Measurements from ENCODE around the gene PPFIBP2.

PPFIBP2 gene

DNA sequence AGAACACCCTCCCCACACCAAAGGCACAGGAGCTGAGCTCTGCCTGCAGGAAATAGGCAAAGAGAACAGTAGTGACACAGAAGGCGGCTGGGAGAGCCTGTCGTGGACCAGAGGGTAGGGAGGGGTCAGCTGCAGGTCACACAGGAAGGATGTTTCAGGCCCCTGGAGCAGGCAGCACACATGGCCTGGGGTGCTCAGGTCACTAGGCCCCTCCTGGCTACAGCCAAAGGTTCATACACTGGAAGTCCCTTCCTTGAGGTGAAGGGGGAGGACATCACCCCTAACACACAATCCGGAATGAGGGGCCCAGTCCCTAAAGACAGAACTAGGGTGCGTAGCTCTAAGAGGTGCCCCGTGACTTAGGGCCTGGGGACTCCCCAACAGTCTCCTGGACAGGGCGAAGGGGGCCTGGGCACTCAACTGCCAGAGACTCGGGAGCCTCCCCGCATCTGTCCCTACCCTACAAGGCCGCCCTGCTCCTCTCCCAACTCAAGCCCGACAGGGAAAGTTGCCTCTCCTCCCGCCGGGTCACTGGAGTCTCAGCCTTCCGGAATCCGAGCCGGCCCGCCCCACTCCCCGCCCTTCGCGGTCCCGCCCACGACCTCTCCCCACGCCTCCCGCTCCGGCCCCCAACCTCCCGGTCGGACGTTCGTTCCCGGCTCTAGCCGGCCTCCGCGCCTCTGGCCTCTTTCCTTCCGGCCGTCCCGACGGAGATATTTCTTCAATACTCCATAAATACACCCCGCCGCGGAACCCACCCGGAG, 159.3 kb downstream of the PPFIBP2 start, which contains the start of gene CYB5R2:
TSS of gene CYB5R2 (minus strand) at position 541 of the 764 bp plus-strand sequence. CDS start 675 bp downstream, outside the sequence.
- H3K9ac ChIP-seq, result peak within 1 kb of the TSS; percentile 84
- peak within 1 kb of the TSS; percentile 91 for H3K27ac ChIP-seq
- TF ChIP-seq, protein P1, sequence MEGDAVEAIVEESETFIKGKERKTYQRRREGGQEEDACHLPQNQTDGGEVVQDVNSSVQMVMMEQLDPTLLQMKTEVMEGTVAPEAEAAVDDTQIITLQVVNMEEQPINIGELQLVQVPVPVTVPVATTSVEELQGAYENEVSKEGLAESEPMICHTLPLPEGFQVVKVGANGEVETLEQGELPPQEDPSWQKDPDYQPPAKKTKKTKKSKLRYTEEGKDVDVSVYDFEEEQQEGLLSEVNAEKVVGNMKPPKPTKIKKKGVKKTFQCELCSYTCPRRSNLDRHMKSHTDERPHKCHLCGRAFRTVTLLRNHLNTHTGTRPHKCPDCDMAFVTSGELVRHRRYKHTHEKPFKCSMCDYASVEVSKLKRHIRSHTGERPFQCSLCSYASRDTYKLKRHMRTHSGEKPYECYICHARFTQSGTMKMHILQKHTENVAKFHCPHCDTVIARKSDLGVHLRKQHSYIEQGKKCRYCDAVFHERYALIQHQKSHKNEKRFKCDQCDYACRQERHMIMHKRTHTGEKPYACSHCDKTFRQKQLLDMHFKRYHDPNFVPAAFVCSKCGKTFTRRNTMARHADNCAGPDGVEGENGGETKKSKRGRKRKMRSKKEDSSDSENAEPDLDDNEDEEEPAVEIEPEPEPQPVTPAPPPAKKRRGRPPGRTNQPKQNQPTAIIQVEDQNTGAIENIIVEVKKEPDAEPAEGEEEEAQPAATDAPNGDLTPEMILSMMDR (IDR thresholded peaks at IDR 0.05), result no peak
- H3K4me2 ChIP-seq (ENCODE audit: low read length), result peak within 1 kb of the TSS; percentile 74
- peaks cover 28% of the 10 kb centered on the region for H3K4me1 ChIP-seq
- peak within 1 kb of the TSS; percentile 63 for H3K4me3 ChIP-seq (ENCODE audit: low read depth, low read length)
- no peaks in the 10 kb centered on the region for H3K27me3 ChIP-seq (ENCODE audit: control insufficient read depth, insufficient read depth, low read length)
- H3K79me2 ChIP-seq, result no peaks in the 10 kb centered on the region
- no peaks in the 10 kb centered on the region for H3K9me3 ChIP-seq (ENCODE audit: control insufficient read depth, low read length)
- no peaks in the 10 kb centered on the region for H3K36me3 ChIP-seq (ENCODE audit: control insufficient read depth, insufficient read depth, low read length)
- peak within 1 kb of the TSS; percentile 91 for H2AFZ ChIP-seq

DNA sequence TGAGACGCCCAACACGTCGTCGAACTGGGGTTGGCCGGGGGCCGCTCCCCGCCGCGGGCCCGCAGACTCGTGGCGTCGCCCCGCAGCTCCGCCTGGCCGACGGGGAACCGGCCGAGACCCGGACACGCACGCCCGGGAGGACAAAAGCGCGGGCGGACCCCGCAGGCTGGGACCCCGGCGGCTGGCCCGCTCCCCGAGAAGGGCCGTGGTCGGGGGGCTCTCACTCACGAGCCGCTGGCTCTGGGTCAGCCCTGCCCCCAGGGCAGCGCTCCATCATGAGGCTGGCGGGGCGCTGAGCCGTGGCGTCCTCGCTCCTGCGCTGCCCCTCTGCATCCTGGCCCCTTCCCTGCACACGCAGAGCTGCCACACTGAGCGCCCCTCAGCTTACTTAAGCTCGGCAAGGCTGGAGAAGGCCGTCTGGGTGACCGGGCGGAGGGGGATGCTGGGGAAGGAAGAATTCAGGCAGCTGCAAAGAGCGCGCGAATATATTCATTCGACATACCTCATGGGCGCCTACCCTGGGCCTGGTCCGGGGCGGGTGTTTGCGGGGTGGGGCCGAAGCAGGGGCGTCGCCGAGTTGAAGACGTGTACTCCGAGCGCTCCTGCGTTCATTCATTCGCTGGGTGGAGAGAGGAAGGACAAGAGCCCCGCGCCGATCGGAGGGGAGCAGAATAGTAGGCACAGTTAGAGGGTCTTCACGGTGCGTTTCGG, 160.1 kb downstream of the PPFIBP2 start:
- Histone ChIP-seq H3K79me2 (no peaks in the 10 kb centered on the region), H3K4me2 (ENCODE audit: low read length) (peak overlapping the region; percentile 74), H3K27ac (peak overlapping the region; percentile 91), H3K36me3 (ENCODE audit: control insufficient read depth, insufficient read depth, low read length) (no peaks in the 10 kb centered on the region), H2AFZ (peak overlapping the region; percentile 91), H3K9ac (peak overlapping the region; percentile 84), H3K4me1 (peaks cover 24% of the 10 kb centered on the region), H3K4me3 (ENCODE audit: low read depth, low read length) (peak overlapping the region; percentile 63), H3K27me3 (ENCODE audit: control insufficient read depth, insufficient read depth, low read length) (no peaks in the 10 kb centered on the region), H3K9me3 (ENCODE audit: control insufficient read depth, low read length) (no peaks in the 10 kb centered on the region)
- TF ChIP-seq, protein P1 (IDR thresholded peaks at IDR 0.05), result no peak

DNA sequence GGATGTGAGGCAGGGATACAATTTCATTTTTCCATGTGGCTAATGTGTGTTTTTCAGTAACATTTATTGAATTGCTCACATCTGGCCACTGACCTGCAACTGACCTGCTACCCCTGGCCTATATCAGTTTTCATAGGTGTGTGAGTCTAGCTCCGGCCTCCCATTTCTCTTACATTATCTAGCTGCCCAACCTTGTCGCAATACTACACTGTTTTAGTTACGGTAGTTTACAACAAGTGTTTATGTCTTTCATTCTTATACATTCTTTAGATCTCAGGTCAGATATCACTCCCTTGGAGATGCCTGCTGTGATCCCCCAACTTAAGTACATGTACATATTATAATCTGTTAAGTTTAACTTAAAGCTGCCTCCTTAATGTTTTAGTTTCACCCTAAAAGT, 161.8 kb downstream of the PPFIBP2 start:
- no peak overlapping the region for H3K4me2 ChIP-seq (ENCODE audit: low read length)
- H3K27ac ChIP-seq, result no peak overlapping the region
- no peak overlapping the region for H2AFZ ChIP-seq
- TF ChIP-seq, protein P1 (IDR thresholded peaks at IDR 0.05), result no peak
- H3K9ac ChIP-seq, result no peak overlapping the region
- no peaks in the 10 kb centered on the region for H3K9me3 ChIP-seq (ENCODE audit: control insufficient read depth, low read length)
- H3K79me2 ChIP-seq, result no peaks in the 10 kb centered on the region
- no peak overlapping the region for H3K4me3 ChIP-seq (ENCODE audit: low read depth, low read length)
- H3K27me3 ChIP-seq (ENCODE audit: control insufficient read depth, insufficient read depth, low read length), result no peaks in the 10 kb centered on the region
- no peaks in the 10 kb centered on the region for H3K36me3 ChIP-seq (ENCODE audit: control insufficient read depth, insufficient read depth, low read length)
- H3K4me1 ChIP-seq, result peaks cover 20% of the 10 kb centered on the region

DNA sequence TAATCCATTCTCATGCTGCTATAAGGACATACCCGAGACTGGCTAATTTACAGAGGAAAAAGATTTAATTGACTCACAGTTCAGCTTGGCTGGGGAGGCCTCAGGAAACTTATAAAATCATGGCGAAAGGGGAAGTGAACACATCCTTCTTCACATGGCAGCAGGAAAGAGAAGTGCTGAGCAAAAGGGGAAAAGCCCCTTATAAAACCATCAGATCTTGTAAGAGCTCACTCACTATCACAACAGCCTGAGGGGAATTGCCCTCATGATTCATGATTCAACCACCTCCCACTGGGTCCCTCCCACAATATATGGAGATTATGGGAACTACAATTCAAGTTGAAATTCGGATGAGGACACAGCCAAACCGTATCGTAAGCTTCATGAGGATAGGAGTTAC, 163.3 kb downstream of the PPFIBP2 start:
- Histone ChIP-seq H3K4me3 (ENCODE audit: low read depth, low read length) (no peak overlapping the region), H3K79me2 (no peaks in the 10 kb centered on the region), H3K27ac (no peak overlapping the region), H3K4me1 (peaks cover 6% of the 10 kb centered on the region), H2AFZ (no peak overlapping the region), H3K9ac (no peak overlapping the region), H3K27me3 (ENCODE audit: control insufficient read depth, insufficient read depth, low read length) (no peaks in the 10 kb centered on the region), H3K4me2 (ENCODE audit: low read length) (no peak overlapping the region), H3K36me3 (ENCODE audit: control insufficient read depth, insufficient read depth, low read length) (no peaks in the 10 kb centered on the region), H3K9me3 (ENCODE audit: control insufficient read depth, low read length) (no peaks in the 10 kb centered on the region)
- TF ChIP-seq, protein P1 (IDR thresholded peaks at IDR 0.05), result no peak
